ENCODE measurements around the gene SF1.

Gene SF1

DNA sequence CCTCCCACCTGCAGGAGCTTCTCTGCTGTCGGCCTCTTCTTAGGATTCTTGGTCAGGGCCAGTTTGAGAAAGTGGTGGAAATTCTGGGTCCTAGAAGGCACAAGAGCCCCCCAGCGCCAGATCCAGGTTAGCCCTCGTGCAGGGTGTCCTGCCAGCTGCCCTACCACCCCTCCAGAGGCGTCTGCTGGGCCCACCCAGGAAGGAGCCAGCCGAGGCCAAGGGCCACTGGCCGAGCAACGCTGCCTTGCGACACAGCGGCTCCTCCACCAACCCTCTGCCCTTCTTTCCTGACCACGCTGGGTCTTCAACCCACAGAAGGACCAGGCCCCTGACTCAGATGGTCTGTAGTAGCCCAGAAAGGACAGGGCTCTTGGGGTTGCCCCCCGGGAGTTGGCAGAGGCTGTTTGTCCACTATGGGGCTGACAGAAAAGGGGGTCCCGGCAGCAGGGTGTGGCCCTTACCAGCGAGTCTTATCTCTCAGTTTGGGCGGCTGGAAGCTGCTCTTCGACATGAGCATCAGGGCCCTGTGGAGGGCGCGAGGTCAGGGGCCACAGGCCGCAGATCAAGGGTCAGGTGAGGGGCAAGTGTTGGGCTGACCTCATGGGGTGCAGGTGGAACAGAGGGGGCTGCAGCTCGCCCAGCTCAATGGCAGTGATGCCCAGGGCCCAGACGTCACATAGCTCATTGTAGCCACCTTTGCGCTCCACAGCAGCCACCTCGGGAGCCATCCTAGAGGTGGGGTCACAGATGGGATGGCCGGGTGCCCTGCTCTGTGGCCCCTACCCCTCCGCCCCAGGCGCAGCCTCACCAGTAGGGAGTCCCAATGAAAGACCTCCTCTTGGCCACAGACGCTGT is 22.2 kb upstream of the SF1 start:
- TF ChIP-seq, protein P1, sequence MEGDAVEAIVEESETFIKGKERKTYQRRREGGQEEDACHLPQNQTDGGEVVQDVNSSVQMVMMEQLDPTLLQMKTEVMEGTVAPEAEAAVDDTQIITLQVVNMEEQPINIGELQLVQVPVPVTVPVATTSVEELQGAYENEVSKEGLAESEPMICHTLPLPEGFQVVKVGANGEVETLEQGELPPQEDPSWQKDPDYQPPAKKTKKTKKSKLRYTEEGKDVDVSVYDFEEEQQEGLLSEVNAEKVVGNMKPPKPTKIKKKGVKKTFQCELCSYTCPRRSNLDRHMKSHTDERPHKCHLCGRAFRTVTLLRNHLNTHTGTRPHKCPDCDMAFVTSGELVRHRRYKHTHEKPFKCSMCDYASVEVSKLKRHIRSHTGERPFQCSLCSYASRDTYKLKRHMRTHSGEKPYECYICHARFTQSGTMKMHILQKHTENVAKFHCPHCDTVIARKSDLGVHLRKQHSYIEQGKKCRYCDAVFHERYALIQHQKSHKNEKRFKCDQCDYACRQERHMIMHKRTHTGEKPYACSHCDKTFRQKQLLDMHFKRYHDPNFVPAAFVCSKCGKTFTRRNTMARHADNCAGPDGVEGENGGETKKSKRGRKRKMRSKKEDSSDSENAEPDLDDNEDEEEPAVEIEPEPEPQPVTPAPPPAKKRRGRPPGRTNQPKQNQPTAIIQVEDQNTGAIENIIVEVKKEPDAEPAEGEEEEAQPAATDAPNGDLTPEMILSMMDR (IDR thresholded peaks at IDR 0.05), result no peak
- no peak for TF ChIP-seq ZFX (IDR thresholded peaks at IDR 0.05; ENCODE audit: borderline replicate concordance)
- no peak overlapping the region for H3K27ac ChIP-seq

DNA sequence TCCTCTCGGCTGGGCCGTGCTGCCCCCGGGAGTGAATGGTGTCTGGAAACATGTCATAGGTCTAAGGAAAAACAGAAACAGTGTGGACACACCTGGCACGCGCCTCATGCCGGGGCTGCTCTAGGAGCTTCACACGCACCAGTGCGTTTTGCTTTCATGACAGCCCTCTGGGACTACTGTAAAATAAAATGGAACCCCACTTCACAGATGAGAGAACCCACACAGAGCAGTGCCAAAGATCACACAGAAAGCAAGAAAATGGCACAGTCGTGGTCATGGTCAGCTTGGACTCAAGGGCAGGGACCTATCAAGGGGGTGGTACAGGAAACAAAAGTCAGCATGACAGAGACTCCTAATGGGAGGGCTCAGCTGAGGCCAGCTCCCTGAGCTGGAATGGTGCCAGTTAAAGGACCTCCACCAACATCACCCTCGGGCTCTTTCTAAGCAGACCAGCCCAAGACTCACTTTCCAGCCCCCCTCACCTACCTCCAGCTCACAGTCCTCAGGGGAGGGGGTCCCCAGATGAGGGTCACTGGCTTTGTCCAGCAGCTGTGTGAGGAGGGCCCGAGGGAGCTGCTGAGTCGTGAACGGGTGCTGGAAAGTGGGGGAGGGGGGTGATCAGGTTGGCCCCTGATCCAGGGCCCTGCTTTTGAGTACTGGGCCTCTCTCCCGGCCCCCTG is 21.4 kb upstream of the SF1 start:
- no peak overlapping the region for H3K27ac ChIP-seq
- TF ChIP-seq, protein P1 (IDR thresholded peaks at IDR 0.05), result no peak
- no peak for TF ChIP-seq ZFX (IDR thresholded peaks at IDR 0.05; ENCODE audit: borderline replicate concordance)

DNA sequence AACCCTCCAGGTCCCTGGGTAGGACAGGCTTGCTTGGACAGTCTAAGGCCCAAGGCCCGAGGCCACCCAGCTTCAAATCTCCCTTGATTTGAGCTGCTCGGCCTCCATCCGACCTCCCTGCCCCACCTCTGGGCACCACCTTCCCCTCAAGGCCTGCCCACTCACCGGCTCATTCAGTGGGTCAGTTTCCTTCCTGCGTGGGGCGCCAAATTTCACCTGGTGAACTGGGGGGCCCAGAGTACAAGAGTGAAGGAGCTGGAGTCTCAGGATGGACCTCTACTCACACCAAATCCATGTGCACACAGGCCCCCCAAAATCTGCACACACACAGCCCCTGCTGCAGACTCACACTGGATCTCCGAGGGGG is 20.9 kb upstream of the SF1 start:
- TF ChIP-seq, protein P1 (IDR thresholded peaks at IDR 0.05), result no peak
- TF ChIP-seq ZFX (IDR thresholded peaks at IDR 0.05; ENCODE audit: borderline replicate concordance), result no peak
- H3K27ac ChIP-seq, result no peak overlapping the region

DNA sequence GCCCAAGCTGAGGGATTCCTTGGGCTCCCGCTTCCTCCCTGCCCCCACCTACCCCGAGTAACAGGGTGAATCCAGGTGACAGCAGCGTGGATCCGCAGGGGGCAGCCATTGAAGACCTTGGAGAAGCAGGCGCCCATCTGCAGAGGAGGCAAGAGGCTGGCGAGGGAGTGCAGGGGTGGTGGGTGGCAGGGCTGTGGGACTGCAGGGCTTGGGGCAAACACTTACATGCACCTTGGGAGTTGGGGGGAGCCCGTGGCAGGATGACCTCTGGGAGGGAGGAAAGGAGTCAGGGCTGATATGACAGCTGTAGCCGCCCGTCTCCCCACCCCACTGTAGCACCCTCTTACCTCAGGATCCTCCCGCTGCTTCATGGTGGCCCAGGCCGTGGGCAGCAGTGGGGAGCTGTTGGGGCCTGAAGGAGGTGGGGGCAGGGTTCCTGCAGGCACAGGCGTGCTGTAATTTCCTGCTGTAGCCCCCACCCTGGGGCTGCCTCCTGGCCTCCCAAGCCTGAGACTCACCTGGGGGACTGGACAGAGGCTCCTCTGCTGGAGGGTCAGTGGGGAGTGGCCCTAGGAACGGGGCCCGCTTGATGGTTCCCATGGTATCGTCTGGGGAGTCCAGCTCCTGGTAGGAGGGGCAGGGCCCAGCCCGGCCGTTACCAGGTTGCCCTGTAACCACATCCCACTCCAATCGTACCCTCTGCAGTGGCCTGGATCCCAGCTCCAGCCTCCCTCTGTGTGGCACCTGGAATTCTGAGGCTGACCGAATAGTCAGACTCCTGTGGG is 18.6 kb upstream of the SF1 start:
- no peak overlapping the region for H3K27ac ChIP-seq
- TF ChIP-seq ZFX (IDR thresholded peaks at IDR 0.05; ENCODE audit: borderline replicate concordance), result no peak
- TF ChIP-seq, protein P1 (IDR thresholded peaks at IDR 0.05), result no peak

DNA sequence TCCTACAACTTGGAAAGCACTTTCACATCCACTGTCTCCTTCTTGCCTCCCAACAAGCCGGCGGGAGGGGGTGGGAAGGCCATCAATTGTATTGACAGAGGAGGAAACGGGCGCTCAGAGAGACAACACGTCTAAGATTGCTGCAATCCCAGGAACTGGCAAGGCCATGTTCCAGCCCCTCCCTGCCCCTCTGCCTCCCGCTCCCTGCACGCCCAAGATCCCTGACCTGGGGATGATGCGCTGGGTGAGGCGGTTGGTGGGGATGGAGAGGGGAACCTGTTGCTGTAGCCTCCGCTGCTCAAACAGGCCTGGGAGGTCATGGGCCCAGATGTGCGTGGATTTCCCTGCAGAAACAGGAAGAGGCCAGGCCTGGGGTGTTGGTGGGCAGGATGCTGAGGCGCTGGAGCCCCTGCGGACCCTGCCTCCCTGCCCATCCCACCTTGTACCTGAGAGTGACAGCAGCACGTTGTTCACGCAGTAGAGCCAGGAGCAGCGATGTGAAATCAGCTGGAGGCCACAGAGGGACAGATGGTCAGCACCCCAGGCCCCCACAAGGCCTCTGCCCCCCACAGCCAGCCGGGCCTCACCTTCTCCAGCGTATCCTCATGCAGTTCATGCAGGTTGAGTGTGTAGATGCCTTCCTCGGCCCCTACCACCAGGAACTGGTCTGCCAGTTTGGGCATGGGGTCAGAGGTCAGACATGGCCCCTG is 17.9 kb upstream of the SF1 start:
- TF ChIP-seq, protein P1 (IDR thresholded peaks at IDR 0.05), result no peak
- no peak for TF ChIP-seq ZFX (IDR thresholded peaks at IDR 0.05; ENCODE audit: borderline replicate concordance)

DNA sequence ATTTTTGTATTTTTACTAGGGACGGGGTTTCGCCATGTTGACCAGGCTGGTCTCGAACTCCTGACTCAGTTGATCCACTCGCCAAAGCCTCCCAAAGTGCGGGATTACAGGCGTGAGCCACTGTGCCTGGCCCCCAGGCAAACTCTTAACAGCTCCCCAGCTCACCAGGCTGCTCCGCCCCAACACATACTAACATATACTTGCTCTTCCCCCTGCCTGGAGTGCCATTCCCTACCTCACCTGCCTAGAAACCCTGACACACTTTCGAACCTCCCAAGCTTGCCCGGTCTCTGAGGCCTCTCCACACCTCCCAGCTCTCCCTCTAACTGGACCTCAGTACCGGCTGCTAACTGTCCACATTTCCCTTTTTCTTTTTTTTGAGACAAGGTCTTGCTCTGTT is 16.2 kb upstream of the SF1 start:
- no peak overlapping the region for H3K27ac ChIP-seq
- TF ChIP-seq ZFX (IDR thresholded peaks at IDR 0.05; ENCODE audit: borderline replicate concordance), result no peak
- TF ChIP-seq, protein P1 (IDR thresholded peaks at IDR 0.05), result no peak

More for the DNA sequence above, 17.9 kb upstream of the SF1 start:
- no peak overlapping the region for H3K27ac ChIP-seq

Measured in 22Rv1 (cell line).